ENCODE results near the gene PDZRN3. TPM values are rescaled to one million over a fixed set of nuclear protein-coding genes. Genes with fewer than 3 reads are reported as not detected.

The PDZRN3 gene
- total and polyA plus RNA-seq, 7 donors = 2.5 to 39.3 (median 16.0) TPM

- 75 to 89% (median 79%) methylated on average over 10 of the region's 10 CpGs for WGBS, 3 donors
- DNase-seq (no peak), ATAC-seq (no peak)
- no peaks in the 10 kb centered on the region for H3K9me3 ChIP-seq
- no peak overlapping the region for H3K4me3 ChIP-seq
- H3K27me3 ChIP-seq (ENCODE audit: insufficient read depth in 3 of 3, low read length in 2 of 3) = no peaks in the 10 kb centered on the region
- TF ChIP-seq CTCF (IDR thresholded peaks at IDR 0.05) = no peak
- peaks cover 46% of the 10 kb centered on the region for H3K4me1 ChIP-seq
- no peak overlapping the region for H3K27ac ChIP-seq
- intact Hi-C loops (cut with DNase I) = no loop called here
- no peaks in the 10 kb centered on the region for H3K36me3 ChIP-seq (ENCODE audit: insufficient read depth in 1 of 2, low read depth in 1 of 2)
Observed at GRCh38 chr3:73408634-73409033, 216.1 kb downstream of the PDZRN3 start.

GRCh38 chr3:73407577-73407976, 217.2 kb downstream of the PDZRN3 start:
- WGBS, 3 donors = 55 to 75% (median 62%) methylated on average over 2 of the region's 2 CpGs
- intact Hi-C loops (cut with DNase I) = no loop called here
- no peaks in the 10 kb centered on the region for H3K36me3 ChIP-seq (ENCODE audit: insufficient read depth in 1 of 2, low read depth in 1 of 2)
- H3K4me3 ChIP-seq = no peak overlapping the region
- H3K27me3 ChIP-seq (ENCODE audit: insufficient read depth in 3 of 3, low read length in 2 of 3) = no peaks in the 10 kb centered on the region
- peaks cover 46% of the 10 kb centered on the region for H3K4me1 ChIP-seq
- no peak for DNase-seq
- TF ChIP-seq CTCF (IDR thresholded peaks at IDR 0.05) = no peak
- no peak for ATAC-seq
- no peak overlapping the region for H3K27ac ChIP-seq
- no peaks in the 10 kb centered on the region for H3K9me3 ChIP-seq

- Histone ChIP-seq H3K27me3 (ENCODE audit: insufficient read depth in 3 of 3, low read length in 2 of 3) (no peaks in the 10 kb centered on the region), H3K27ac (no peak overlapping the region), H3K36me3 (ENCODE audit: insufficient read depth in 1 of 2, low read depth in 1 of 2) (no peaks in the 10 kb centered on the region), H3K9me3 (no peaks in the 10 kb centered on the region), H3K4me3 (no peak overlapping the region), H3K4me1 (peaks cover 42% of the 10 kb centered on the region)
- WGBS, 3 donors = 20 to 32% (median 31%) methylated on average over 4 of the region's 4 CpGs
- TF ChIP-seq CTCF (IDR thresholded peaks at IDR 0.05) = no peak
- intact Hi-C loops (cut with DNase I) = no loop called here
- ATAC-seq (peak; percentile 12 to 82 (median 54)), DNase-seq (no peak)
Observed at GRCh38 chr3:73405853-73406252, 218.9 kb downstream of the PDZRN3 start.

- no peak overlapping the region for H3K4me3 ChIP-seq
- 13 to 50% (median 26%) methylated on average over 4 of the region's 4 CpGs for WGBS, 3 donors
- no peak overlapping the region for H3K27ac ChIP-seq
- DNase-seq (no peak), ATAC-seq (peak in 3 of 4 donors; percentile 41 to 79 (median 42))
- no peaks in the 10 kb centered on the region for H3K9me3 ChIP-seq
- no peaks in the 10 kb centered on the region for H3K27me3 ChIP-seq (ENCODE audit: insufficient read depth in 3 of 3, low read length in 2 of 3)
- H3K36me3 ChIP-seq (ENCODE audit: insufficient read depth in 1 of 2, low read depth in 1 of 2) = peaks cover 0 to 9% of the 10 kb centered on the region in 2 donors
- H3K4me1 ChIP-seq = peaks cover 40% of the 10 kb centered on the region
- no peak for TF ChIP-seq CTCF (IDR thresholded peaks at IDR 0.05)
- intact Hi-C loops (cut with DNase I) = no loop called here
Observed at GRCh38 chr3:73405000-73405399, 219.7 kb downstream of the PDZRN3 start.

GRCh38 chr3:73404435-73404834, 220.3 kb downstream of the PDZRN3 start:
- Histone ChIP-seq H3K36me3 (ENCODE audit: insufficient read depth in 1 of 2, low read depth in 1 of 2) (peaks cover 0 to 14% of the 10 kb centered on the region in 2 donors), H3K9me3 (no peaks in the 10 kb centered on the region), H3K27me3 (ENCODE audit: insufficient read depth in 3 of 3, low read length in 2 of 3) (no peaks in the 10 kb centered on the region), H3K4me3 (no peak overlapping the region), H3K4me1 (peaks cover 35% of the 10 kb centered on the region), H3K27ac (no peak overlapping the region)
- WGBS, 3 donors = 36 to 56% (median 42%) methylated on average over 5 of the region's 5 CpGs
- DNase-seq = no peak
- TF ChIP-seq CTCF (IDR thresholded peaks at IDR 0.05) = no peak
- peak in 1 of 4 donors; percentile 32 for ATAC-seq
- intact Hi-C loops (cut with DNase I) = no loop called here

All from psoas muscle (tissue), 8 donors.